ENCODE data around the gene CEP112. TPM values are rescaled to one million over a fixed set of nuclear protein-coding genes. Genes with fewer than 3 reads are reported as not detected.

Gene CEP112
- total RNA-seq, 4 donors from 2014 or later: 1.1 to 12.9 (median 9.1) TPM

DNA sequence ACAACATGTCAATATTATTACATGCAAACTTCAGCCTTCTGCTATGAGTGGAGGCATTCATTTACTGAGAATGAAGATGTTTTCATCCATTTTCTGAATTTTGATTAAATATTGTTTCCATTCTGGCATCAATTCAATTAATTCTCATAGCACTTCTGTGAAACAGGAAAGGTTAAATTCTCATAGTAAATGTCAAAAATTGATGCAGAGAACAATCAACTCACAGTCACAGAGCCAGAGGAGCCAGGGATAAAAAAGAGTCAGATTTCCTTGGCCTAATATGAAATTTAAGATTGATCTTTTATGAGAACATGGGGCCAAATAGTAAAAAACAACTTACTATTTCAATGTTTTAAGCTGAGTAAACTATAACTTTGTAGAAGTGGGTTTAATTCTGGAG is 446.7 kb downstream of the CEP112 start:
- no peaks in the 10 kb centered on the region for H3K9me3 ChIP-seq
- H3K27ac ChIP-seq: no peak overlapping the region
- H3K4me1 ChIP-seq: no peaks in the 10 kb centered on the region
- H3K36me3 ChIP-seq: no peaks in the 10 kb centered on the region
- intact Hi-C loops (cut with DNase I; ENCODE audit: low total_unique reads): no loop called here
- H3K27me3 ChIP-seq: no peaks in the 10 kb centered on the region
- H3K4me3 ChIP-seq: no peak overlapping the region
- no peak for TF ChIP-seq EP300 (IDR thresholded peaks at IDR 0.05; ENCODE audit: low read depth)
- no peak for TF ChIP-seq POLR2A (IDR thresholded peaks at IDR 0.05)
- no peak for DNase-seq
- in situ Hi-C loops (cut with MboI; ENCODE audit: low pct_ligation_motif_present in 1 of 4, low pct_unique_long_range_greater_than_20kb in 1 of 4, low sequenced_read_pairs in 3 of 4): no loop called here

DNA sequence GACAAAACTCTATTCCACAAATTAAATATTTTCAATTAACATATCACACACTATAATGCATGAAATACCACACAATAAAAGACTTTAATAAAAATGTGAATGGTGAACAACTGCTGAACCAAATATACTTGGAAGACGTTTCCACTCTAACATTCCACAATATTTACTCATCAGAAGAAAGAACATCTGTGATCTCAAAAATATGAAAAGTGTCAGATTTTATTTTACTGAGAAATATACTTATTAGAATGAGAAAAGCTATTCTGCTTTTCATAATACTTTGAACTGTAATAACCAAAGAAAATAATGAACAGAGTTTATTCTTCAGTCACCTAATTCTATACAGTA is 448.7 kb downstream of the CEP112 start:
- 26 to 53% methylated on average over 1 of the region's 1 CpG for WGBS, 2 donors (ENCODE audit: low coverage in 1 of 2)
- peak overlapping the region in 1 of 4 donors; percentile 26 for H3K27ac ChIP-seq
- intact Hi-C loops (cut with DNase I; ENCODE audit: low total_unique reads): no loop called here

DNA sequence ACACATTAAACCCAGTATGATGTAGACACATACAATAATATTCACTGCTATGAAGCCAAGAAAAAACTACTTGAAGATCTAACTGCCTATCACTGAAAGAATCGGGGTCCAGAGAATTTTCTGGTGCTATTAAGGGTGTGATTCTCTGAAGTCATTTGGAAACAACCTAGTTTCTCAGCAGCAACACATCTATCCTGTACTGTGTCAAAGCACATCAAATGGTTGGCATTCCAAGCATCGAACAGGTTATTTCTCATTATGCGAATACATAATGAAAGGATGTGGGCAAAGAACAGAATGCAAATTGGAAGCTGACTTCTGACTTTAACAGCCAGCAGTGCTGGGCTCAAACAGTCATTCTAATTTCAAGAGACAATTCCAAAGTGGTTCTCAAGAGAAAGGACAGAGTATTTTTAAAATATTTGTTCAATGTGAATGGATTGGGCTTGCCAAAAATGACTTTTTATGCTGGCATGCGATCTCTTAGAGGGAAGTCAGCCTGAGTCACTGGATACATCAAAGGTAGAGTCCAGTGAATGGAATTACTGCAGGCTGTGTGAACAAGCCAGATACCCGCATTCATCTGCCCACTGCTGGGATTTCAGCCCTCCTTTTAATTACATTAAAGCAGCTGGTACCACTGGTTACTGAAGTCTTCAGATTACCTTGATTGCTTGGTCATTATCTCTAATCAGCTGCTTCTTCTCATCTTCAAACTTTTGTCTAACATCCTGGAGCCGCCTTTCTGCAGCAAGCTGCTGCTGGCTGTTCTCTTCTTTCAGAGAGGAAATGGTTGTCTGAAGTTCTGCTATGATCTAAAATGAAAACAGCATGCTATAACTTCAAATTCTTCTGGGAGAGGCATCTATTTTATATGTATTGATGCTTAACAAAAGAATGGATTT is 449.3 kb downstream of the CEP112 start:
- H3K27me3 ChIP-seq: no peaks in the 10 kb centered on the region
- H3K9me3 ChIP-seq: no peaks in the 10 kb centered on the region
- H3K27ac ChIP-seq: peak overlapping the region in 1 of 4 donors; percentile 26
- intact Hi-C loops (cut with DNase I; ENCODE audit: low total_unique reads): no loop called here
- no peak overlapping the region for H3K4me3 ChIP-seq
- TF ChIP-seq POLR2AphosphoS5 (IDR thresholded peaks at IDR 0.05): no peak
- no peak for TF ChIP-seq EP300 (IDR thresholded peaks at IDR 0.05; ENCODE audit: low read depth)
- TF ChIP-seq, protein P1, sequence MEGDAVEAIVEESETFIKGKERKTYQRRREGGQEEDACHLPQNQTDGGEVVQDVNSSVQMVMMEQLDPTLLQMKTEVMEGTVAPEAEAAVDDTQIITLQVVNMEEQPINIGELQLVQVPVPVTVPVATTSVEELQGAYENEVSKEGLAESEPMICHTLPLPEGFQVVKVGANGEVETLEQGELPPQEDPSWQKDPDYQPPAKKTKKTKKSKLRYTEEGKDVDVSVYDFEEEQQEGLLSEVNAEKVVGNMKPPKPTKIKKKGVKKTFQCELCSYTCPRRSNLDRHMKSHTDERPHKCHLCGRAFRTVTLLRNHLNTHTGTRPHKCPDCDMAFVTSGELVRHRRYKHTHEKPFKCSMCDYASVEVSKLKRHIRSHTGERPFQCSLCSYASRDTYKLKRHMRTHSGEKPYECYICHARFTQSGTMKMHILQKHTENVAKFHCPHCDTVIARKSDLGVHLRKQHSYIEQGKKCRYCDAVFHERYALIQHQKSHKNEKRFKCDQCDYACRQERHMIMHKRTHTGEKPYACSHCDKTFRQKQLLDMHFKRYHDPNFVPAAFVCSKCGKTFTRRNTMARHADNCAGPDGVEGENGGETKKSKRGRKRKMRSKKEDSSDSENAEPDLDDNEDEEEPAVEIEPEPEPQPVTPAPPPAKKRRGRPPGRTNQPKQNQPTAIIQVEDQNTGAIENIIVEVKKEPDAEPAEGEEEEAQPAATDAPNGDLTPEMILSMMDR (IDR thresholded peaks at IDR 0.05): no peak
- no peak for TF ChIP-seq POLR2A (IDR thresholded peaks at IDR 0.05)
- H3K36me3 ChIP-seq: no peaks in the 10 kb centered on the region
- H3K4me1 ChIP-seq: no peaks in the 10 kb centered on the region
- WGBS, 2 donors (ENCODE audit: low coverage in 1 of 2): 64 to 73% methylated on average over 4 to 6 of the region's 6 CpGs
- in situ Hi-C loops (cut with MboI; ENCODE audit: low pct_ligation_motif_present in 1 of 4, low pct_unique_long_range_greater_than_20kb in 1 of 4, low sequenced_read_pairs in 3 of 4): no loop called here
- DNase-seq: no peak

More for the DNA sequence above, 448.7 kb downstream of the CEP112 start:
- no peaks in the 10 kb centered on the region for H3K27me3 ChIP-seq
- no peak for DNase-seq
- in situ Hi-C loops (cut with MboI; ENCODE audit: low pct_ligation_motif_present in 1 of 4, low pct_unique_long_range_greater_than_20kb in 1 of 4, low sequenced_read_pairs in 3 of 4): no loop called here
- H3K9me3 ChIP-seq: no peaks in the 10 kb centered on the region
- TF ChIP-seq POLR2AphosphoS5 (IDR thresholded peaks at IDR 0.05): no peak
- no peak for TF ChIP-seq EP300 (IDR thresholded peaks at IDR 0.05; ENCODE audit: low read depth)
- no peak for TF ChIP-seq POLR2A (IDR thresholded peaks at IDR 0.05)
- TF ChIP-seq, protein P1 (IDR thresholded peaks at IDR 0.05): no peak
- H3K36me3 ChIP-seq: no peaks in the 10 kb centered on the region
- H3K4me3 ChIP-seq: no peak overlapping the region
- no peaks in the 10 kb centered on the region for H3K4me1 ChIP-seq

DNA sequence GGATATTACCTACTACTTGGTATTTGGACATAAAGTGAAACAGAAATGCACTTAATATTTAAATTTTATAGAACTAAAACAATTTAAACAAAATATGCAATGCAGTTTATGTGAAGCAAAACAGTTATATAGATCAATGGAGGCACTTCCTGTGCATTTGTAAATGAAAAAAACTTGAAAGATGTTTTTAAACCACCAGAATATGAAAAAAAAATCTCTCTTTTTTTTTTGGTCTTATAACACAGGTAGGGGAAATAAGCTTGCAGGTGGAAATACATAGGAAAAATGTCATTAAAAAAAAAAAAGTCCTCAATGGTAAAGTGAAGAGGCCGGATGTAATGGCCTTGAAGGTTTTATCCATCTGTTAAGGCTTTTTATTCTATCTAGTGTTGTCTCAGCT is 450.2 kb downstream of the CEP112 start:
- in situ Hi-C loops (cut with MboI; ENCODE audit: low pct_ligation_motif_present in 1 of 4, low pct_unique_long_range_greater_than_20kb in 1 of 4, low sequenced_read_pairs in 3 of 4): no loop called here
- WGBS, 2 donors (ENCODE audit: low coverage in 1 of 2): 82% methylated on average over 1 of the region's 1 CpG
- no peak overlapping the region for H3K27ac ChIP-seq
- TF ChIP-seq POLR2AphosphoS5 (IDR thresholded peaks at IDR 0.05): no peak
- no peaks in the 10 kb centered on the region for H3K36me3 ChIP-seq
- intact Hi-C loops (cut with DNase I; ENCODE audit: low total_unique reads): no loop called here
- no peaks in the 10 kb centered on the region for H3K27me3 ChIP-seq
- no peak for DNase-seq
- no peaks in the 10 kb centered on the region for H3K9me3 ChIP-seq
- H3K4me1 ChIP-seq: no peaks in the 10 kb centered on the region
- no peak overlapping the region for H3K4me3 ChIP-seq

DNA sequence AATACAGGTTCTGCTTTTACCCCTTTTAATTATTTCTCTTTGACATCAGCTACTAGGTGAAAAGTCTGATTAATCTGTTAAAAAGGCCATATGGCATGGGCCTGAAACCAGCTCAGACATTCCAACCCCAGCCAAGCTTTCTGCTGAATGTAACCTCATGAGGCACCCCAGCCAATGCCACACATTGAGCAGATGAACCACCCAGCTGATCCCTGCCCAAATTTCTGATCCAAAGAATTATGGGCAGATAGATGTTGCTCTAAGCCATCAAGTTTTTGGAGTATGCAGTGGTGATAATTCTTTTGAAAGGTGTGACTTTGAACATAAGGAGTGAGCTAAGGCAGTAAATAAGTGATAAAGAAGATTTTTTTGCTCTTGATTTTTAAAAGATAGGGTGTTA is 452.9 kb downstream of the CEP112 start:
- intact Hi-C loops (cut with DNase I; ENCODE audit: low total_unique reads) (no loop called here), in situ Hi-C loops (cut with MboI; ENCODE audit: low pct_ligation_motif_present in 1 of 4, low pct_unique_long_range_greater_than_20kb in 1 of 4, low sequenced_read_pairs in 3 of 4) (no loop called here)
- TF ChIP-seq, protein P1 (IDR thresholded peaks at IDR 0.05): no peak
- TF ChIP-seq POLR2AphosphoS5 (IDR thresholded peaks at IDR 0.05): no peak
- no peak for TF ChIP-seq POLR2A (IDR thresholded peaks at IDR 0.05)
- TF ChIP-seq EP300 (IDR thresholded peaks at IDR 0.05; ENCODE audit: low read depth): no peak
- Histone ChIP-seq H3K4me3 (no peak overlapping the region), H3K27ac (no peak overlapping the region), H3K36me3 (no peaks in the 10 kb centered on the region), H3K4me1 (no peaks in the 10 kb centered on the region), H3K27me3 (no peaks in the 10 kb centered on the region), H3K9me3 (no peaks in the 10 kb centered on the region)
- no peak for DNase-seq
